Neural progenitor cell (in vitro differentiated cells): ENCODE data around the gene KRTAP2-3. TPM values are rescaled to one million over a fixed set of nuclear protein-coding genes. Genes with fewer than 3 reads are reported as not detected.
"Not testable (repeated sequence)": the region's sequence is repeated elsewhere in the genome, so short reads cannot be mapped to it uniquely, and the experiment has no call there.

Experiments used
- DNase-seq: peaks from one replicate; pipeline ENCODE4 v3.0.0-alpha.2; 2016; ENCODE audit warnings: low spot score
- H2AFZ ChIP-seq: fragments of 200-600 bp; sonication (generic); replicated peaks from 2 replicates; pipeline ENCODE4 v1.6.1; 2016; ENCODE audit warnings: antibody characterized with exemption
- H3F3A ChIP-seq: fragments of 200-600 bp; sonication (generic); 2 replicates; pipeline ENCODE4 v1.6.1; 2016; ENCODE audit warnings: antibody characterized with exemption, low read depth
- H3K27ac ChIP-seq: fragments of 200-600 bp; sonication (generic); 2 replicates; pipeline ENCODE4 v1.5.1; 2016; ENCODE audit warnings: mild to moderate bottlenecking
- H3K27me3 ChIP-seq: fragments of 200-600 bp; sonication (generic); 2 replicates; pipeline ENCODE4 v1.6.1; 2016; ENCODE audit warnings: mild to moderate bottlenecking, moderate library complexity
- H3K36me3 ChIP-seq: fragments of 200-600 bp; sonication (generic); 2 replicates; pipeline ENCODE4 v1.5.1; 2016
- H3K4me1 ChIP-seq: fragments of 200-600 bp; sonication (generic); 2 replicates; pipeline ENCODE4 v1.6.1; 2016; ENCODE audit warnings: mixed run types
- H3K4me2 ChIP-seq: fragments of 200-600 bp; sonication (generic); 2 replicates; pipeline ENCODE4 v1.6.1; 2016
- H3K4me3 ChIP-seq: fragments of 200-600 bp; sonication (generic); 2 replicates; pipeline ENCODE4 v1.5.1; 2016
- H3K79me2 ChIP-seq: fragments of 200-600 bp; sonication (generic); 2 replicates; pipeline ENCODE4 v1.6.1; 2016; ENCODE audit warnings: low read depth
- H3K9ac ChIP-seq: fragments of 200-600 bp; sonication (generic); 2 replicates; pipeline ENCODE4 v1.6.1; 2016
- H3K9me3 ChIP-seq: fragments of 200-600 bp; sonication (generic); 2 replicates; pipeline ENCODE4 v1.5.1; 2016; ENCODE audit warnings: low read depth
- H4K20me1 ChIP-seq: fragments of 200-600 bp; sonication (generic); 2 replicates; pipeline ENCODE4 v1.6.1; 2016; ENCODE audit warnings: low read depth
- H3K27ac Mint-ChIP-seq: 3 replicates; pipeline ENCODE4 v1.8.0; 2021; ENCODE audit warnings: mixed read lengths
- H3K27me3 Mint-ChIP-seq: 2 replicates; pipeline ENCODE4 v1.8.0; 2022; ENCODE audit warnings: low read depth, mild to moderate bottlenecking, inconsistent platforms, moderate library complexity, mixed read lengths; ENCODE audit not compliant: insufficient read depth
- H3K36me3 Mint-ChIP-seq: 3 replicates; pipeline ENCODE4 v1.8.0; 2021; ENCODE audit warnings: mixed read lengths
- H3K4me1 Mint-ChIP-seq: 3 replicates; pipeline ENCODE4 v1.8.0; 2021; ENCODE audit warnings: mixed read lengths
- H3K4me3 Mint-ChIP-seq: 3 replicates; pipeline ENCODE4 v1.8.0; 2021; ENCODE audit warnings: mild to moderate bottlenecking, moderate library complexity, mixed read lengths
- H3K9me3 Mint-ChIP-seq: 3 replicates; pipeline ENCODE4 v1.8.0; 2020; ENCODE audit warnings: mixed read lengths
- CTCF ChIP-seq: fragments of 200-600 bp; sonication (generic); IDR thresholded peaks from 2 replicates; pipeline ENCODE4 v1.5.1; 2017; ENCODE audit warnings: antibody characterized with exemption, mild to moderate bottlenecking
- EZH2 ChIP-seq: fragments of 200-600 bp; sonication (generic); IDR thresholded peaks from 2 replicates; pipeline ENCODE4 v1.6.1; 2017; ENCODE audit warnings: antibody characterized with exemption, mild to moderate bottlenecking, moderate library complexity
- EZH2phosphoT487 ChIP-seq: fragments of 200-600 bp; sonication (generic); IDR thresholded peaks from 2 replicates; pipeline ENCODE4 v1.6.1; 2017; ENCODE audit warnings: antibody characterized with exemption
- total RNA-seq: library from RNA; depleted of rRNA; stranded (reverse); fragments of >200 nt; gene quantifications from 2 replicates; pipeline ENCODE4 v1.2.3, GENCODE V29; 2015; ENCODE audit warnings: low replicate concordance

Gene KRTAP2-3
- total RNA-seq, 1 donor from 2014 or later: not detected

- H4K20me1 ChIP-seq: no peaks in the 10 kb centered on the region
- no peak overlapping the region for H3K27ac ChIP-seq
- H3K9ac ChIP-seq: no peak overlapping the region
- TF ChIP-seq EZH2: no peak
- no peak for TF ChIP-seq CTCF
- TF ChIP-seq EZH2phosphoT487: no peak
- Mint-ChIP-seq H3K9me3 (no peaks in the 10 kb centered on the region), H3K4me1 (no peaks in the 10 kb centered on the region), H3K27me3 (no peaks in the 10 kb centered on the region), H3K4me3 (no peak overlapping the region), H3K27ac (no peak overlapping the region), H3K36me3 (no peaks in the 10 kb centered on the region)
- H3K9me3 ChIP-seq: no peaks in the 10 kb centered on the region
- H3K4me3 ChIP-seq: no peak overlapping the region
- H3K4me1 ChIP-seq: no peaks in the 10 kb centered on the region
- no peaks in the 10 kb centered on the region for H3K27me3 ChIP-seq
- H3K79me2 ChIP-seq: no peaks in the 10 kb centered on the region
- H2AFZ ChIP-seq: no peak overlapping the region
- H3F3A ChIP-seq: peaks cover 2% of the 10 kb centered on the region
- H3K4me2 ChIP-seq: no peak overlapping the region
- H3K36me3 ChIP-seq: no peaks in the 10 kb centered on the region
- no peak for DNase-seq
These were observed 44.0 kb upstream of the KRTAP2-3 start for GRCh38 chr17:41103896-41104295.

GRCh38 chr17:41101586-41102259 lies 41.8 kb upstream of the KRTAP2-3 start, which contains the start of gene KRTAP4-16:
Gene KRTAP4-16 (minus strand): TSS chr17:41102209. CDS start chr17:41102209, 0 bp downstream.
- Histone ChIP-seq H3K4me2 (no peak within 1 kb of the TSS), H3F3A (peaks cover 2% of the 10 kb centered on the region)
- H3K9me3 Mint-ChIP-seq: no peaks in the 10 kb centered on the region

GRCh38 chr17:41099682-41100480 lies 40.0 kb upstream of the KRTAP2-3 start:
- not testable (repeated sequence) for H3K9me3 Mint-ChIP-seq, H3K4me3 ChIP-seq, H3K27ac Mint-ChIP-seq, H3K4me1 ChIP-seq, H3K9me3 ChIP-seq, H3K9ac ChIP-seq, H3K36me3 Mint-ChIP-seq, H3K36me3 ChIP-seq, DNase-seq, H3K4me2 ChIP-seq, H3K27me3 Mint-ChIP-seq, H2AFZ ChIP-seq, H4K20me1 ChIP-seq, H3F3A ChIP-seq, H3K27me3 ChIP-seq, H3K79me2 ChIP-seq, H3K4me3 Mint-ChIP-seq, H3K27ac ChIP-seq, H3K4me1 Mint-ChIP-seq

More at GRCh38 chr17:41101586-41102259, 41.8 kb upstream of the KRTAP2-3 start, which contains the start of gene KRTAP4-16:
- no peaks in the 10 kb centered on the region for H3K27me3 Mint-ChIP-seq
- TF ChIP-seq CTCF (no peak), EZH2phosphoT487 (no peak), EZH2 (no peak)
- H3K27ac ChIP-seq: no peak within 1 kb of the TSS
- no peak within 1 kb of the TSS for H3K4me3 ChIP-seq
- H3K27ac Mint-ChIP-seq: no peak within 1 kb of the TSS
- no peaks in the 10 kb centered on the region for H3K27me3 ChIP-seq
- no peaks in the 10 kb centered on the region for H3K79me2 ChIP-seq
- no peak within 1 kb of the TSS for H3K9ac ChIP-seq
- H3K9me3 ChIP-seq: no peaks in the 10 kb centered on the region
- no peak within 1 kb of the TSS for H3K4me3 Mint-ChIP-seq
- peak; percentile 13 for DNase-seq
- H4K20me1 ChIP-seq: no peaks in the 10 kb centered on the region
- H3K36me3 ChIP-seq: no peaks in the 10 kb centered on the region
- no peaks in the 10 kb centered on the region for H3K4me1 ChIP-seq
- H3K36me3 Mint-ChIP-seq: no peaks in the 10 kb centered on the region
- no peaks in the 10 kb centered on the region for H3K4me1 Mint-ChIP-seq
- H2AFZ ChIP-seq: no peak within 1 kb of the TSS

GRCh38 chr17:41098481-41098880 lies 38.6 kb upstream of the KRTAP2-3 start:
- Histone ChIP-seq H3K27me3 (no peaks in the 10 kb centered on the region), H3K9ac (no peak overlapping the region), H3K4me1 (no peaks in the 10 kb centered on the region), H3K27ac (no peak overlapping the region), H3K4me2 (no peak overlapping the region), H3K36me3 (no peaks in the 10 kb centered on the region), H3F3A (peaks cover 2% of the 10 kb centered on the region), H4K20me1 (no peaks in the 10 kb centered on the region), H3K4me3 (no peak overlapping the region), H3K79me2 (no peaks in the 10 kb centered on the region), H2AFZ (no peak overlapping the region), H3K9me3 (no peaks in the 10 kb centered on the region)
- Mint-ChIP-seq H3K36me3 (no peaks in the 10 kb centered on the region), H3K9me3 (no peaks in the 10 kb centered on the region), H3K4me3 (no peak overlapping the region), H3K4me1 (no peaks in the 10 kb centered on the region), H3K27me3 (no peaks in the 10 kb centered on the region), H3K27ac (no peak overlapping the region)
- DNase-seq: no peak
- TF ChIP-seq EZH2phosphoT487 (no peak), EZH2 (no peak), CTCF (no peak)
